Mesothelial cell of epicardium (in vitro differentiated cells): ENCODE results near the gene SYNC. TPM values are rescaled to one million over a fixed set of nuclear protein-coding genes. Genes with fewer than 3 reads are reported as not detected.

Experiments used
- DNase-seq, 2 experiments: peaks; one replicate each; pipeline ENCODE4 v3.0.0; 2021; ENCODE audit warnings: low spot score in 2 of 2; ENCODE audit not compliant: unreplicated experiment in 2 of 2
- H3K27ac Mint-ChIP-seq: 2 replicates; pipeline ENCODE4 v1.8.0; 2021; ENCODE audit warnings: mixed read lengths
- H3K27me3 Mint-ChIP-seq: 2 replicates; pipeline ENCODE4 v1.8.0; 2021; ENCODE audit warnings: low read depth, mixed read lengths
- H3K36me3 Mint-ChIP-seq: 2 replicates; pipeline ENCODE4 v1.8.0; 2021; ENCODE audit warnings: mixed read lengths
- H3K4me1 Mint-ChIP-seq: 2 replicates; pipeline ENCODE4 v1.8.0; 2021; ENCODE audit warnings: mixed read lengths
- H3K4me3 Mint-ChIP-seq: 2 replicates; pipeline ENCODE4 v1.8.0; 2021; ENCODE audit warnings: mild to moderate bottlenecking, moderate library complexity, mixed read lengths
- H3K9me3 Mint-ChIP-seq: 2 replicates; pipeline ENCODE4 v1.8.0; 2021; ENCODE audit warnings: mixed read lengths
- total RNA-seq: library from RNA; stranded (reverse); gene quantifications from 3 replicates; pipeline ENCODE4 v1.2.1, GENCODE V29; 2021
- TF ChIP-seq, protein P1 (sequence below): fragments of 200-600 bp; sonication (generic); IDR thresholded peaks from one replicate; pipeline ENCODE4 v1.5.0; 2021; ENCODE audit warnings: antibody characterized with exemption; ENCODE audit not compliant: unreplicated experiment

SYNC gene
- total RNA-seq, 1 donor from 2014 or later: 4.0 TPM

DNA sequence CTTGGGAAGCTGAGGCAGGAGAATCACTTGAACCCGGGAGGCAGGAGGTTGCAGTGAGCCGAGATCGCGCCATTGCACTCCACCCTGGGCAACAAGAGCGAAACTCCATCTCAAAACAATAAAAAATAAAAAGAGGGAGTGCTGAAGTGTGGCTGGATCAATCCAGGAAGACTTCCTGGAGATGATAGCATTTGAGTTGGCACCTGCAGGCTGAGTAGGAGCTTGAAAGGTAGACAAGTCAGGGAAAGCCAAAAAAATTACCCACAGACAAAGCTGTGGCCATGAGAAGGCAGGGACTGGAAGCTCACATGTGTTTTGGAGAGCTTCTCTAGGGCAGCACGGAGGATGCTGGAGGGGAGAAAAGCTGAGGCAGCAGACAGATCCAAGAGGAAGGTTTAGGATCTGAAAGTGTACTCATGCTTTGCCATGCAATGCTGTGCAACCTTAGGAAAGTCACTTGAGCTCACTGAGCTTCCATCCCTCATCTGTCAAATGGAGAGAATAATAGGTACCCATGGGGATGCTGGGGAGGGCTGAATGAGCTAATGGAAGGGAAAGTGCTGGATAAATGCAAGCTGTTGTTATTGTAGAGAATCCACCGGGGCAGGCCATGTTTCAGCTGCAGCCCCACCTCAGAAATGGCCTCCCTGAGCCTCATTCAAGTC is 26.0 kb upstream of the SYNC start:
- Mint-ChIP-seq H3K36me3 (no peaks in the 10 kb centered on the region), H3K4me1 (peaks cover 18% of the 10 kb centered on the region), H3K27ac (no peak overlapping the region), H3K9me3 (no peaks in the 10 kb centered on the region), H3K4me3 (no peak overlapping the region), H3K27me3 (no peaks in the 10 kb centered on the region)
- TF ChIP-seq, protein P1, sequence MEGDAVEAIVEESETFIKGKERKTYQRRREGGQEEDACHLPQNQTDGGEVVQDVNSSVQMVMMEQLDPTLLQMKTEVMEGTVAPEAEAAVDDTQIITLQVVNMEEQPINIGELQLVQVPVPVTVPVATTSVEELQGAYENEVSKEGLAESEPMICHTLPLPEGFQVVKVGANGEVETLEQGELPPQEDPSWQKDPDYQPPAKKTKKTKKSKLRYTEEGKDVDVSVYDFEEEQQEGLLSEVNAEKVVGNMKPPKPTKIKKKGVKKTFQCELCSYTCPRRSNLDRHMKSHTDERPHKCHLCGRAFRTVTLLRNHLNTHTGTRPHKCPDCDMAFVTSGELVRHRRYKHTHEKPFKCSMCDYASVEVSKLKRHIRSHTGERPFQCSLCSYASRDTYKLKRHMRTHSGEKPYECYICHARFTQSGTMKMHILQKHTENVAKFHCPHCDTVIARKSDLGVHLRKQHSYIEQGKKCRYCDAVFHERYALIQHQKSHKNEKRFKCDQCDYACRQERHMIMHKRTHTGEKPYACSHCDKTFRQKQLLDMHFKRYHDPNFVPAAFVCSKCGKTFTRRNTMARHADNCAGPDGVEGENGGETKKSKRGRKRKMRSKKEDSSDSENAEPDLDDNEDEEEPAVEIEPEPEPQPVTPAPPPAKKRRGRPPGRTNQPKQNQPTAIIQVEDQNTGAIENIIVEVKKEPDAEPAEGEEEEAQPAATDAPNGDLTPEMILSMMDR: no peak
- DNase-seq: no peak

GRCh38 chr1:32727876-32728275 is 25.3 kb upstream of the SYNC start:
- Mint-ChIP-seq H3K36me3 (no peaks in the 10 kb centered on the region), H3K4me3 (no peak overlapping the region), H3K4me1 (peaks cover 18% of the 10 kb centered on the region)

GRCh38 chr1:32725615-32725982 is 23.0 kb upstream of the SYNC start:
- H3K27ac Mint-ChIP-seq: peak overlapping the region; percentile 57
- H3K9me3 Mint-ChIP-seq: no peaks in the 10 kb centered on the region
- H3K4me3 Mint-ChIP-seq: no peak overlapping the region
- no peaks in the 10 kb centered on the region for H3K36me3 Mint-ChIP-seq
- DNase-seq: no peak
- peaks cover 21% of the 10 kb centered on the region for H3K4me1 Mint-ChIP-seq
- no peaks in the 10 kb centered on the region for H3K27me3 Mint-ChIP-seq
- TF ChIP-seq, protein P1: no peak

More at GRCh38 chr1:32727876-32728275, 25.3 kb upstream of the SYNC start:
- Mint-ChIP-seq H3K27me3 (no peaks in the 10 kb centered on the region), H3K27ac (no peak overlapping the region), H3K9me3 (no peaks in the 10 kb centered on the region)
- TF ChIP-seq, protein P1: no peak
- no peak for DNase-seq

DNA sequence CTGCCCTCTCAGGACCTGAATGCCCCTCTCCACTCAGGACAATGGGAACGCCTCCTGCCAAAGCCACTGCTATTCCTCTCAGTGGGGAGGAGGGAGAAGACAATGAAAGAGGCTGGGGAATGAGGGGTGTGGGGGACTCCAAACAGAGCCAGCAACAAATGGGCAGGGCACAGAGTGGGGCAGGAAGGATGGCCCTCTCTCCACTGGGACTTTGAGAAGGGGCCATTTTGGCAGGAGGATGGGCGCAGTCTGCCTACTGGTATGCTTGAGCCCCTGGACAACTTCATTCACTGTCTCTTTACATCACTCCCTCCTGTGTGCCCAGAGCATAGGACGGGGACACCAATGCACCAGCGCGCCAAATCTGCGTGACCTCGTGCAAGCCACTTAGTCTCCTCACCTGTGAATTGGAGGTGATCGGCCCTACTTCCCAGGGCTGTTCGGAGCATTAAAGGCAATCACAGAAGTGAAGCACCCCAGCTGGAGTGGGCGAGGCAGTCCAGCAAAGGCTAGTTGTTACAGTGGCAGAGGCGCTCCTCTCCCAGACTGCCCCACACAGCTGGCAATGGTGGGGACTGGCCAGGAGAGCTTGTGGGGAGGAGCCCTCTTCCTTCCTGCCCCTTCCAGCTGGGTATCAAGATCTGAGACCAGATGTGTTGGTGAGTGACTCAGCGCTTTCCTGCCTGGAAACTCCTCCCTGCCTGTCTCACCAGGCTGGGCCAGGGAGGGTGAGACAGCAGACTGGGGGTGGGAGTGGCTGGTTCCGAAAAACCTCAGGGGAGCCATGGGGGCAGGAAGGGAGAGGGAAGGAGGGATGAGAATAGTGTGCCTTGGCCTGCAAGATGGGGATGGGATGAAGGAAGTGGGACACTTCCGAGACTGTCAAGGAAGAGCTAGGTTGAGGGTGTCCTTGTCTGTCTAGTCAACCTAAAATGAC is 22.4 kb upstream of the SYNC start:
- Mint-ChIP-seq H3K27ac (peak overlapping the region; percentile 57), H3K36me3 (no peaks in the 10 kb centered on the region), H3K4me3 (no peak overlapping the region), H3K27me3 (no peaks in the 10 kb centered on the region), H3K4me1 (peaks cover 21% of the 10 kb centered on the region), H3K9me3 (no peaks in the 10 kb centered on the region)
- TF ChIP-seq, protein P1: no peak
- no peak for DNase-seq

DNA sequence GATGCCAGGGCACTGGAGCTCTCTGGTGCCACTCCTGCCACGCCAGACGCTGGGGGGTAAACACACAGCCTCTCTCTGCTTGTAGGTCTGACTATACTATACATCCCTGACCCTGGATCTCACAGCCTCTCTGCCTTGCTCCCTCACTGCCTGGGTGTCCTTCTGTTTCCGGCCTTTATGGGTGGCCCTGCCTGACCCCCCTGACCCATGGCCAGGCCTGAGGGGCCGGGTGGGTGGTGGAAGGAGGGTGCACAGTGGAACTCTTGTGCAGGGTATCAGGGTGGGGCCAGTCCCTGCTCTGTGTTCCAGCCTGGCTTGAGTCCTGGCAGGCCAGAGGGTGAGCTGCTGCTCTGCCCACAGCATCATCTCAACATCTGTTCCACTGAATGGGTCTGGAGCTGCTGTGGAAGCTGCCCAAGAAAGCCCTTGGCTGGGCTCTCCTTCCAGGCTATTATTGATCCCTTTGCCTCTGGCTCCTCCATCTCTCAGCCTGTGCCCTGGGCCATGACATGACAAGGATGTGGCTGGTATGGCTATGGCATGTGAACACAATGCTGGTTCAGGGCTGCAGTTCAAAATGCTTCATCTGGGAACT is 17.2 kb upstream of the SYNC start:
- no peak overlapping the region for H3K27ac Mint-ChIP-seq
- TF ChIP-seq, protein P1: no peak
- no peaks in the 10 kb centered on the region for H3K9me3 Mint-ChIP-seq
- H3K4me1 Mint-ChIP-seq: peaks cover 21% of the 10 kb centered on the region
- H3K27me3 Mint-ChIP-seq: no peaks in the 10 kb centered on the region
- DNase-seq: no peak
- H3K4me3 Mint-ChIP-seq: no peak overlapping the region
- H3K36me3 Mint-ChIP-seq: no peaks in the 10 kb centered on the region
